Endothelial cell of umbilical vein (primary cell): Measurements from ENCODE around the gene BCAS3. TPM values are rescaled to one million over a fixed set of nuclear protein-coding genes. Genes with fewer than 3 reads are reported as not detected.

Source experiments
- BruUV-seq: library from RNA; stranded (reverse); fragments of 400-500 nt; replicated peaks from 2 replicates; lab custom pipeline; 2021; lab: Mats Ljungman, UMichigan
- CTCF ChIA-PET: fragments of 300-600, 350-600 bp; sonication (Branson Sonifier 250); formaldehyde crosslinking; loops from one replicate; lab custom pipeline; 2021; ENCODE audit warnings: antibody characterized with exemption, inconsistent platforms; lab: Charles Lee
- POLR2A ChIA-PET: fragments of 300-600, 350-600 bp; sonication (Branson Sonifier 250); formaldehyde crosslinking; loops from one replicate; lab custom pipeline; 2021; ENCODE audit warnings: antibody characterized with exemption, inconsistent platforms; lab: Charles Lee
- DNase-seq: peaks from one replicate; pipeline ENCODE4 v3.0.0-alpha.2; 2011; ENCODE audit warnings: low read depth, low spot score
- FAIRE-seq: peaks from 2 replicates; lab custom pipeline; 2011; peaks lifted over from hg19 to GRCh38; lab: Jason Lieb, UNC
- H2AFZ ChIP-seq: 2 replicates; pipeline ENCODE4 v1.6.0; 2012; ENCODE audit warnings: low read depth, low read length, control low read depth, inconsistent platforms
- H3K27ac ChIP-seq: 2 replicates; pipeline ENCODE4 v1.5.1; 2011; ENCODE audit warnings: low read depth, mild to moderate bottlenecking, control low read depth, low read length, moderate library complexity; ENCODE audit not compliant: insufficient read depth
- H3K27me3 ChIP-seq, 2 experiments: 2 replicates each; pipeline versions ENCODE4 v1.6.0 to v1.6.1; 2011; ENCODE audit warnings: low read length in 2 of 2, mixed read lengths in 1 of 2; ENCODE audit not compliant: control insufficient read depth in 2 of 2, insufficient read depth in 2 of 2
- H3K36me3 ChIP-seq, 2 experiments: 2 replicates in 1 of 2; 3 replicates in 1 of 2; pipeline ENCODE4 v1.5.1; 2011; ENCODE audit warnings: low read length in 2 of 2, mild to moderate bottlenecking in 1 of 2, moderate library complexity in 1 of 2; ENCODE audit not compliant: control insufficient read depth in 2 of 2, insufficient read depth in 2 of 2; ENCODE audit errors: extremely low read depth in 1 of 2
- H3K4me1 ChIP-seq: 3 replicates; pipeline ENCODE4 v1.5.1; 2011; ENCODE audit warnings: mild to moderate bottlenecking, low read length; ENCODE audit not compliant: control insufficient read depth, insufficient read depth; ENCODE audit errors: extremely low read depth
- H3K4me2 ChIP-seq: 2 replicates; pipeline ENCODE4 v1.6.1; 2011; ENCODE audit warnings: low read length, control low read depth, mixed read lengths; ENCODE audit not compliant: insufficient read depth
- H3K4me3 ChIP-seq, 3 experiments: fragments of 200-600 bp in 1 of 3; sonication (generic), shearing (Covaris generic) in 1 of 3; replicated peaks in 1 of 3; 2 replicates each; pipeline ENCODE4 v1.5.1; 2011 to 2016; ENCODE audit warnings: control low read depth in 3 of 3, low read length in 3 of 3, mild to moderate bottlenecking in 2 of 3, inconsistent platforms in 1 of 3, low read depth in 1 of 3, moderate library complexity in 1 of 3; ENCODE audit not compliant: insufficient read depth in 1 of 3
- H3K79me2 ChIP-seq: 2 replicates; pipeline ENCODE4 v1.6.0; 2012; ENCODE audit warnings: low read length, inconsistent platforms; ENCODE audit not compliant: control insufficient read depth, insufficient read depth
- H3K9ac ChIP-seq: replicated peaks from 2 replicates; pipeline ENCODE3; 2011; ENCODE audit warnings: low read length, control low read depth; ENCODE audit not compliant: insufficient read depth; ENCODE audit errors: extremely low read depth
- H3K9me1 ChIP-seq: replicated peaks from 3 replicates; pipeline ENCODE4 v1.6.0; 2011; ENCODE audit warnings: mild to moderate bottlenecking, low read length; ENCODE audit not compliant: control insufficient read depth, insufficient read depth; ENCODE audit errors: extremely low read depth
- H3K9me3 ChIP-seq: replicated peaks from 2 replicates; pipeline ENCODE4 v1.5.1; 2012; ENCODE audit warnings: low read length, inconsistent platforms; ENCODE audit not compliant: control insufficient read depth, insufficient read depth
- H4K20me1 ChIP-seq: replicated peaks from 2 replicates; pipeline ENCODE3; 2011; ENCODE audit warnings: mild to moderate bottlenecking, low read length; ENCODE audit not compliant: control insufficient read depth, insufficient read depth; ENCODE audit errors: extremely low read depth
- CTCF ChIP-seq, 2 donors: IDR thresholded peaks; 1 replicate in 1 of 2; 2 replicates in 1 of 2; pipeline ENCODE4 v1.5.1; 2011; ENCODE audit warnings: low read length in 2 of 2, mild to moderate bottlenecking in 2 of 2, moderate library complexity in 2 of 2, control low read depth in 1 of 2, inconsistent platforms in 1 of 2, low read depth in 1 of 2; ENCODE audit not compliant: insufficient read depth in 1 of 2; ENCODE audit errors: extremely low read depth in 1 of 2
- EZH2 ChIP-seq: IDR thresholded peaks from 2 replicates; pipeline ENCODE4 v1.6.1; 2012; ENCODE audit warnings: borderline replicate concordance, low read depth, mild to moderate bottlenecking, moderate library complexity, low read length, inconsistent platforms; ENCODE audit not compliant: severe bottlenecking
- FOS ChIP-seq: IDR thresholded peaks from 2 replicates; pipeline ENCODE4 v1.6.1; 2011; ENCODE audit warnings: mild to moderate bottlenecking, low read length, moderate library complexity, borderline replicate concordance; ENCODE audit not compliant: insufficient read depth
- GATA2 ChIP-seq: IDR thresholded peaks from 2 replicates; pipeline ENCODE4 v1.7.0; 2011; ENCODE audit warnings: low read depth, mild to moderate bottlenecking, moderate library complexity, mixed read lengths, low read length; ENCODE audit not compliant: insufficient read length, insufficient read depth
- JUN ChIP-seq: IDR thresholded peaks from 2 replicates; pipeline ENCODE4 v1.6.1; 2011; ENCODE audit warnings: borderline replicate concordance, low read depth; ENCODE audit not compliant: insufficient read length, insufficient read depth
- MAX ChIP-seq: IDR thresholded peaks from 2 replicates; pipeline ENCODE4 v1.6.1; 2011; ENCODE audit not compliant: insufficient read depth, insufficient read length
- MYC ChIP-seq: IDR thresholded peaks from one replicate; pipeline ENCODE4 v1.6.1; 2011; ENCODE audit warnings: mild to moderate bottlenecking, low read depth, low read length
- POLR2A ChIP-seq: IDR thresholded peaks from 2 replicates; pipeline ENCODE4 v1.6.1; 2012; ENCODE audit warnings: low read depth, mild to moderate bottlenecking, control low read depth, low read length
- POLR2AphosphoS5 ChIP-seq: IDR thresholded peaks from 2 replicates; pipeline ENCODE4 v1.6.1; 2012; ENCODE audit warnings: low read depth, mild to moderate bottlenecking, control low read depth, low read length, moderate library complexity; ENCODE audit not compliant: insufficient read depth
- dilution Hi-C: fragments of 300-500 bp; cut with MboI; formaldehyde crosslinking; loops from one replicate; pipeline ENCODE4 v1.15.0; 2019; ENCODE audit warnings: low sequenced_read_pairs; ENCODE audit not compliant: extremely low pct_ligation_motif_present
- intact Hi-C: fragments of 100-400 bp; cut with micrococcal nuclease; formaldehyde crosslinking; loops from one replicate; pipeline ENCODE4 v1.10.0; 2022
- polyA plus RNA-seq, 4 experiments: library from polyadenylated mRNA; depleted of rRNA in 3 of 4; stranded (reverse) in 3 of 4; unstranded in 1 of 4; fragments of >200 nt; gene quantifications; 2 replicates each; pipeline versions ENCODE4 v1.2.1 to v1.2.3, GENCODE V29; 2011 to 2012; ENCODE audit warnings: missing spikeins in 1 of 4
- total RNA-seq: library from RNA; stranded (reverse); gene quantifications from 2 replicates; pipeline ENCODE4 v1.2.3, GENCODE V29; 2021

The BCAS3 gene
- total and polyA plus RNA-seq, 2 donors (not counting 3 experiments of a cell fraction or from before 2014, with no cell fraction given), result 8.2 to 16.0 TPM

DNA sequence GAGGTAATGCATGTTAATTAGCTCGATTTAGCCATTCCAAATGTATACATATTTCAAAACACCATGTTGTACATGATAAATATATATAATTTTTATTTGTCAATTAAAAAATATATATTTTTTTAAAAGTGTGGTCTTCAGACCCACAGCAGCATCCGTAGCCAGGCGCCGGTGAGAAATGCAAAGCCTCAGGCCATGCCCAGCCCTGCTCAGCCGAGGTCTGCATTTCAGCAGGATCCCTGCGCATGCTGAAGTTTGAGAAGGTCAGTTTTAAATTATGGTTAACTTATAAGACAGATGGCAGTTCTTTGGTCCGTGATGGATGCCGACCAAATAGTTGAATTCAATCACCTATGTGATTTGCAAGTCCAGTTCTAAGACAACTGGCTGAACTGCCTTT, 694.0 kb downstream of the BCAS3 start:
- Histone ChIP-seq H3K27ac (no peak overlapping the region), H3K4me1 (no peaks in the 10 kb centered on the region), H3K27me3 (no peaks in the 10 kb centered on the region), H3K9me3 (no peaks in the 10 kb centered on the region), H3K36me3 (no peaks in the 10 kb centered on the region), H3K4me2 (no peak overlapping the region), H4K20me1 (no peaks in the 10 kb centered on the region), H2AFZ (no peak overlapping the region), H3K9me1 (no peaks in the 10 kb centered on the region), H3K4me3 (no peak overlapping the region), H3K79me2 (no peaks in the 10 kb centered on the region), H3K9ac (no peak overlapping the region)
- TF ChIP-seq GATA2 (no peak), MYC (no peak), MAX (no peak), EZH2 (no peak), POLR2A (no peak), POLR2AphosphoS5 (no peak), JUN (no peak), CTCF (IDR thresholded peaks at IDR 0.05; ENCODE audit: extremely low read depth in 1 of 2, insufficient read depth in 1 of 2, low read depth in 1 of 2, low read length in 2 of 2) (no peak), FOS (no peak)
- CTCF ChIA-PET, result interaction anchor here (0.8 kb wide), 1 partner anchor 12 kb away, joined by 5 read pairs; no protein-coding TSS in a partner anchor
- no peak for DNase-seq
- intact Hi-C loops, result no loop called here
- POLR2A ChIA-PET, result no interaction called here
- dilution Hi-C loops, result no loop called here
- no peak for FAIRE-seq
- BruUV-seq, result no TSS peak
